Body of pancreas (tissue), 4 donors: Measurements from ENCODE around the gene MED27.

ENCODE experiments used
- CTCF ChIP-seq, 7 experiments: fragments of 450-650 bp in 4 of 7; fragments of 200-600 bp in 3 of 7; sonication (generic) in 3 of 7; IDR thresholded peaks; one replicate each; pipeline ENCODE4 v1.5.1; 2016 to 2019; ENCODE audit warnings: antibody characterized with exemption in 7 of 7
- POLR2A ChIP-seq, 3 donors: fragments of 450-650 bp; IDR thresholded peaks; one replicate each; pipeline ENCODE4 v1.6.1; 2016; ENCODE audit warnings: antibody characterized with exemption in 3 of 3, mild to moderate bottlenecking in 2 of 3

DNA sequence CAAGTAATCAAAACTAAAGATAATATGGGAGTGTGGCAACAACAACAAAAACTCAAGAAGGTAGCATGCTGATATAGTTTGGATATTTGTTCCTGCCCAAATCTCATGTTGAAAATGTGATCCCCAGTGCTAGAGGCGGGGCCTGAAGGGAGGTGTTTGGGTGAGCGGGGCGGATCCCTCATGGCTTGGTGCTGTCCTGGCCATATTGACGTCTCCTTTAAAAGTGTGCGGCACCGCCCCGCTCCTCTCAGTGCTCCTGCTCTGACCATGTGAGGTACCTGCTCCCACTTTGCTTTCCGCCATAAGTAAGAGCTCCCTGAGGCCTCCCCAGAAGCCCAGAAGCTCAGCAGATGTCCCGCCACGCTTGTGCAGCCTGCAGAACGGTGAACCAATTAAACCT is 25.6 kb downstream of the MED27 start:
- TF ChIP-seq CTCF (IDR thresholded peaks at IDR 0.05) (no peak), POLR2A (IDR thresholded peaks at IDR 0.05) (no peak)
